K562 (cell line): Measurements from ENCODE around the gene SRBD1. TPM values are rescaled to one million over a fixed set of nuclear protein-coding genes. Genes with fewer than 3 reads are reported as not detected.

ENCODE experiments used
- ATAC-seq: fragments of 200-7000 bp; cut with Tn5 transposase; 3 replicates; pipeline ENCODE4 v1.9.1; 2020; ENCODE audit warnings: moderate library complexity
- BruUV-seq: library from RNA; stranded (reverse); fragments of 400-500 nt; replicated peaks from 2 replicates; lab custom pipeline; 2021; lab: Mats Ljungman, UMichigan
- CTCF ChIA-PET: fragments of 300-600 bp; formaldehyde crosslinking; extraction: SDS; loops from one replicate; lab custom pipeline; 2021; ENCODE audit warnings: low intra/inter-chr PET ratio; lab: Yijun Ruan, JAX
- POLR2A ChIA-PET: fragments of 300-600, 350-650 bp; sonication (Branson Sonifier 250); formaldehyde crosslinking; extraction: SDS; loops from one replicate; lab custom pipeline; 2021; ENCODE audit warnings: antibody characterized with exemption, inconsistent platforms; lab: Yijun Ruan, JAX
- DNase-seq, 4 experiments: peaks; one replicate each; pipeline versions ENCODE4 v3.0.0 to v3.0.0-alpha.2; 2011 to 2018; ENCODE audit warnings: low spot score in 3 of 4, mixed read lengths in 3 of 4; ENCODE audit errors: extremely low read depth in 1 of 4
- FAIRE-seq: peaks from 2 replicates; lab custom pipeline; 2011; peaks lifted over from hg19 to GRCh38; lab: Jason Lieb, UNC
- H2AFZ ChIP-seq: 2 replicates; pipeline ENCODE4 v1.6.0; 2011; ENCODE audit warnings: low read depth, low read length, control low read depth, inconsistent platforms
- H3K27ac ChIP-seq: fragments of 200-600 bp; 3 replicates; pipeline ENCODE4 v1.8.0; 2011; ENCODE audit warnings: low read depth, mild to moderate bottlenecking, control low read depth, inconsistent platforms, low read length, moderate library complexity, mixed read lengths; ENCODE audit errors: extremely low read depth
- H3K27me3 ChIP-seq, 2 experiments: fragments of 300-600 bp in 1 of 2; 2 replicates in 1 of 2; 3 replicates in 1 of 2; pipeline versions ENCODE4 v1.6.0 to v1.8.0; 2011; ENCODE audit warnings: inconsistent platforms in 2 of 2, low read length in 2 of 2, mild to moderate bottlenecking in 1 of 2, mixed read lengths in 1 of 2, moderate library complexity in 1 of 2; ENCODE audit not compliant: control insufficient read depth in 2 of 2, insufficient read depth in 2 of 2
- H3K36me3 ChIP-seq: fragments of 300-600 bp; 3 replicates; pipeline ENCODE4 v1.8.0; 2011; ENCODE audit warnings: mild to moderate bottlenecking, low read length, inconsistent platforms; ENCODE audit not compliant: control insufficient read depth, insufficient read depth
- H3K4me1 ChIP-seq, 2 experiments: fragments of 200-600 bp in 1 of 2; replicated peaks in 1 of 2; 2 replicates in 1 of 2; 3 replicates in 1 of 2; pipeline versions ENCODE4 v1.5.1 to v1.8.0; 2011; ENCODE audit warnings: inconsistent platforms in 2 of 2, low read length in 2 of 2, mild to moderate bottlenecking in 1 of 2, mixed read lengths in 1 of 2, moderate library complexity in 1 of 2; ENCODE audit not compliant: control insufficient read depth in 2 of 2, insufficient read depth in 2 of 2
- H3K4me2 ChIP-seq: 2 replicates; pipeline ENCODE4 v1.6.1; 2011; ENCODE audit warnings: low read length, control low read depth, inconsistent platforms, mixed read lengths; ENCODE audit not compliant: insufficient read depth
- H3K4me3 ChIP-seq: fragments of 200-600 bp; sonication (generic), shearing (Covaris generic); 2 replicates; pipeline ENCODE4 v1.5.1; 2016; ENCODE audit warnings: control low read depth, inconsistent platforms
- H3K79me2 ChIP-seq: fragments of 200-600 bp; 3 replicates; pipeline ENCODE4 v1.8.0; 2011; ENCODE audit warnings: low read length, inconsistent platforms; ENCODE audit not compliant: control insufficient read depth, insufficient read depth
- H3K9ac ChIP-seq, 2 experiments: 2 replicates each; pipeline versions ENCODE4 v1.6.0 to v1.6.1; 2011; ENCODE audit warnings: low read depth in 2 of 2, low read length in 2 of 2, control low read depth in 1 of 2, inconsistent platforms in 1 of 2, mild to moderate bottlenecking in 1 of 2, mixed read lengths in 1 of 2; ENCODE audit not compliant: insufficient read depth in 1 of 2
- H3K9me1 ChIP-seq: one replicate; pipeline ENCODE4 v1.6.0; 2011; ENCODE audit warnings: inconsistent platforms, mild to moderate bottlenecking, low read length, moderate library complexity; ENCODE audit not compliant: control insufficient read depth, insufficient read depth
- H3K9me3 ChIP-seq: replicated peaks from 2 replicates; pipeline ENCODE4 v1.5.1; 2011; ENCODE audit warnings: low read depth, low read length, inconsistent platforms; ENCODE audit not compliant: control insufficient read depth, insufficient read depth
- H4K20me1 ChIP-seq: replicated peaks from 2 replicates; pipeline ENCODE4 v1.6.1; 2011; ENCODE audit warnings: low read length, inconsistent platforms, mixed read lengths; ENCODE audit not compliant: control insufficient read depth, insufficient read depth
- CTBP1 ChIP-seq: fragments of 450-650 bp; IDR thresholded peaks from 2 replicates; pipeline ENCODE4 v1.6.1; 2016; ENCODE audit warnings: borderline replicate concordance
- DPF2 ChIP-seq: fragments of 450-650 bp; IDR thresholded peaks from 2 replicates; pipeline ENCODE4 v1.6.1; 2016
- ESRRA ChIP-seq: fragments of 450-650 bp; IDR thresholded peaks from 2 replicates; pipeline ENCODE4 v1.6.1; 2014; ENCODE audit warnings: low read depth, mild to moderate bottlenecking, moderate library complexity, borderline replicate concordance
- HNRNPL ChIP-seq: fragments of 200-400 bp; formaldehyde crosslinking; IDR thresholded peaks from 2 replicates; pipeline ENCODE4 v1.6.1; 2017; ENCODE audit warnings: low read depth, mild to moderate bottlenecking, low read length
- NFRKB ChIP-seq: fragments of 450-650 bp; IDR thresholded peaks from 2 replicates; pipeline ENCODE4 v1.6.1; 2016; ENCODE audit warnings: low read depth
- NRF1 ChIP-seq, 2 experiments: fragments of 450-650 bp; IDR thresholded peaks in 1 of 2; conservative IDR thresholded peaks in 1 of 2; 2 replicates each; pipeline ENCODE4 v1.6.1; 2014; ENCODE audit warnings: mild to moderate bottlenecking in 2 of 2
- ZNF174 ChIP-seq: fragments of 250-450 bp; sonication (Bioruptor Pico); IDR thresholded peaks from 2 replicates; pipeline ENCODE4 v1.4.0; 2020; ENCODE audit warnings: mild to moderate bottlenecking
- WGBS: fragments of 100-300 bp; shearing (Covaris generic); methylation state at CpG from one replicate; pipeline ENCODE4 v1.1.6; 2016; ENCODE audit warnings: low coverage, mixed read lengths; ENCODE audit not compliant: insufficient coverage; ENCODE audit errors: missing lambda C conversion rate; 5-methylcytosine and 5-hydroxymethylcytosine counted together
- in situ Hi-C: fragments of 300-500 bp; cut with MboI; formaldehyde crosslinking; loops from 4 replicates; pipeline ENCODE4 v1.15.0; 2018; ENCODE audit warnings: inconsistent platforms, mixed read lengths
- intact Hi-C: fragments of 100-400 bp; cut with micrococcal nuclease; formaldehyde crosslinking; loops from 2 replicates; pipeline ENCODE4 v1.14.2; 2022
- polyA plus RNA-seq, 8 experiments: library from polyadenylated mRNA; depleted of rRNA in 4 of 8; stranded (reverse) in 5 of 8; unstranded in 3 of 8; fragments of >200 nt; fragmentation: Nextera tagmentation in 2 of 8; fragmentation: Illumina TruSeq in 1 of 8; extraction: Ambion mirVana in 2 of 8; extraction: Trizol in 1 of 8; gene quantifications; 2 replicates each; pipeline versions ENCODE4 v1.2.1 to v1.2.3, GENCODE V29; 2011 to 2014; ENCODE audit warnings: inconsistent platforms in 1 of 8, missing spikeins in 1 of 8
- total RNA-seq, 7 experiments: library from RNA; depleted of rRNA in 6 of 7; stranded (reverse); fragments of >200 nt in 6 of 7; fragmentation: Illumina TruSeq in 2 of 7; extraction: Trizol in 2 of 7; gene quantifications; 2 replicates each; pipeline versions ENCODE4 v1.2.1 to v1.2.3, GENCODE V29; 2011 to 2021; ENCODE audit warnings: low replicate concordance in 1 of 7

SRBD1 gene
- total and polyA plus RNA-seq, 9 of the 15 experiments (the other 6 are each of a cell fraction or from before 2014, with no cell fraction given): 6.9 to 23.2 (median 14.7) TPM

DNA sequence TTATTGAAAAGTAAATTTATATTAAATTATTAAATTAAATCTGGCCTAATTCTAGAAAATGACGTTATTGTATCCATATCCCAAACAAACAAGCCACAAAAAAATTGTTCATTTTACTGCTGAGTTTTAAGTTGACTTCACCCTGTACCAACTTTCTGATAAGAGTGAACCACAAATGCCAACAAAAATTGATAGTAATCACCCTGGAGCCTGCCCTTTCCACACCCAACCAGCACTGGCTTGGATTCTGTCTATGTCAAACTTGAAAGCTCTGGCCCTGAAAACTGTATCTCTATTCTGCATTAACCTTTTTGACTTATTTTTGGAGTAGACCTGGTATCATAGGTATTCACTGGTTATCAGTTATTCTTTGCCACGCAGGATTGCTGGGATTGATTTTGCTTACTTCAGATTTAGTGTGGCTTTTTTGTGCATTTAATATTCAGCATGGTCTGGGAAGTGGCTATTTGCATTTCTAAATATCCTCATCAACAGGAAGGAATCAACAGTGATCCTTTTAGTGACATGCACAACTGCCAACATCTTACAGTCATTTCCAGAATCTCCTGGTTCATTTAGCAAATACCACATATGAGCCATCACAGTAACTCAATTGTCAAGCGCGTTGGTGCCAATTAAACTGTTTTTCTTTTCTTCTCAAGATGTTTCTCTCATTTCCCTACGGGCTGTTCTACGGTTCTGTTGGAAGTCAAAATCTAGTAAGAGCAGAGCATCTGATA lies 11.4 kb upstream of the SRBD1 start:
- Histone ChIP-seq H4K20me1 (no peaks in the 10 kb centered on the region), H3K4me1 (peaks cover 2 to 3% of the 10 kb centered on the region in 2 experiments; a peak in 2 of 5 replicates), H3K9me1 (no peaks in the 10 kb centered on the region), H3K79me2 (no peaks in the 10 kb centered on the region), H2AFZ (no peak overlapping the region), H3K9ac (no peak overlapping the region), H3K9me3 (no peaks in the 10 kb centered on the region; the same call in 1 of the 2 replicates), H3K36me3 (no peaks in the 10 kb centered on the region), H3K27me3 (peaks cover 0 to 14% of the 10 kb centered on the region in 2 experiments; a peak in 4 of 5 replicates), H3K4me2 (no peak overlapping the region), H3K27ac (no peak overlapping the region), H3K4me3 (no peak overlapping the region)
- no peak for TF ChIP-seq HNRNPL
- TF ChIP-seq ZNF174 (CRISPR knock-in tag): no peak
- TF ChIP-seq CTBP1: no peak
- TF ChIP-seq NFRKB: no peak
- in situ Hi-C loops: no loop called here
- ATAC-seq (no peak), DNase-seq (no peak), FAIRE-seq (no peak)
- POLR2A ChIA-PET: no interaction called here
- BruUV-seq: no TSS peak
- intact Hi-C loops: no loop called here
- CTCF ChIA-PET: no interaction called here
- 3% methylated on average over 6 of the region's 6 CpGs for WGBS

DNA sequence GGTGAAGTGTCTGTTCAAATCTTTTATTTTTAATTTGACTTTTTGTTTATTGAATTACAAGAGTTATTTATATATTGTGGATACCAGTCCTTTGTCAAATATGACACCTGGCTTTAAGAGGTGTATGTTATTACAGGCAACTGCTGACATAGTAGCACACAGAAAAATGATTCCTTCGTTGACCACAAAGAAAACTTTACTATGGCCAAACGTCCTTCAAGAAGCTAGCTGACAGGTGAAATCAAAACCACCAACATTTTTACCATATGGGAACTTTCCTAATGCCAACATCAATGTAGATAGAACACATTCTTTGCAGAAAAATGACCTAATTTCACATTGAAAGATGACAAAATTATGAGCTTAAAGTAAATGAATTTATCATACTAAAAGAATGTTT lies 6.4 kb upstream of the SRBD1 start:
- no peak for TF ChIP-seq ESRRA
- 0 out of 2 replicates have a peak, but pooled peaks have one; percentile 4 for TF ChIP-seq DPF2
- TF ChIP-seq NRF1 (conservative IDR thresholded peaks at IDR 0.05 in 1 of 2, IDR thresholded peaks at IDR 0.05 in 1 of 2): 0 out of 4 replicates have a peak, but pooled peaks of 1 of the 2 experiments have one; percentile 4
- TF ChIP-seq, all 486 proteins: peak for 2
- H3K27ac ChIP-seq: no peak overlapping the region
- intact Hi-C loops (no loop called here), in situ Hi-C loops (no loop called here)
- 26% methylated on average over 2 of the region's 2 CpGs for WGBS
- no peak overlapping the region for H3K4me3 ChIP-seq
- ChIA-PET CTCF (no interaction called here), POLR2A (interaction anchor here (1.4 kb wide), 1 partner anchor 9 kb away, joined by 7 read pairs; no protein-coding TSS in a partner anchor)
- no peaks in the 10 kb centered on the region for H3K79me2 ChIP-seq
- no peaks in the 10 kb centered on the region for H3K36me3 ChIP-seq
- peaks cover 3 to 11% of the 10 kb centered on the region in 2 experiments; a peak in 3 of 5 replicates for H3K4me1 ChIP-seq
- FAIRE-seq: no peak
- H3K27me3 ChIP-seq: no peaks in the 10 kb centered on the region
- H4K20me1 ChIP-seq: no peaks in the 10 kb centered on the region
- peak overlapping the region; percentile 69 for H2AFZ ChIP-seq
- H3K9ac ChIP-seq: no peak overlapping the region
- H3K9me1 ChIP-seq: no peaks in the 10 kb centered on the region
- H3K4me2 ChIP-seq: no peak overlapping the region
- H3K9me3 ChIP-seq: no peaks in the 10 kb centered on the region
- DNase-seq: no peak
- BruUV-seq: no TSS peak
- no peak for ATAC-seq
